ENCODE results near the gene ACYP1.
A peak's percentile ranks its signal among the peaks of the same experiment; 100 is the strongest.

ACYP1 gene

DNA sequence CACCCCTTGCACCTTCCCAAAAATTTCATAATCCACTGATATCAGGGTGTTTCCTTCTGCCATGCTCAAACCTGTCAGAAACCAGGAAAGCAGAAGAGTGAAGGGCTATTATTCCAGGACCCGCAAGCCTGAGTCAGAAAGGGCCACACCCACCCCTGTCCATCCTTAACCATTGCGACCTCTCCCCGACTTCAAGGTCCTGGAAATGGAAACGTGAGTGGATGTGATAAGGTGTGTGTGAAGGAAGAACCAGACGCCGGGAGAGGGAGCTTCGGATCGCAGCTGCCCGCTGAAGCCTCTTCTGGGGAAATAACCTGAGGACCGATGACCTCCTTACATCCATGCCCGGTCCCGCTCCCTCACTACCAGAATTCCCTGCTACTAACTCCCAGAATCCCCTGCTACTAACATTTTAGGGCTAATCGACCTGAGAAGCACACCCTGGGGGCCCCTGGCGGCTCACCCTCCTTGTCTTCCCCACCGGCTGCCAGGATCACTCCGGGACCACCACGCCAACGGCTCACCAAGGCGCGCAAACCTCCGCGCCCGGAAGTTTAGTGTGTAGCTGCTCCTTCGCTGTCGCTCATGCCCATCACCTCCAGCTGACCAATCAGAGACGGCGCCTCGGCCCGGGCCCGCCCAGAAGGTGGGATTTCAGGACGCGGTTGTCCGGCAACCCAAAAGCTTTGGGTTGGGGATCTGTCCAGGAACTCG, at the start of gene ACYP1:
ACYP1 (minus strand) TSS at position 534 of the 714 bp plus-strand sequence; CDS start at position 63, 471 bp downstream.
- peak; percentile 93 to 94 for DNase-seq

DNA sequence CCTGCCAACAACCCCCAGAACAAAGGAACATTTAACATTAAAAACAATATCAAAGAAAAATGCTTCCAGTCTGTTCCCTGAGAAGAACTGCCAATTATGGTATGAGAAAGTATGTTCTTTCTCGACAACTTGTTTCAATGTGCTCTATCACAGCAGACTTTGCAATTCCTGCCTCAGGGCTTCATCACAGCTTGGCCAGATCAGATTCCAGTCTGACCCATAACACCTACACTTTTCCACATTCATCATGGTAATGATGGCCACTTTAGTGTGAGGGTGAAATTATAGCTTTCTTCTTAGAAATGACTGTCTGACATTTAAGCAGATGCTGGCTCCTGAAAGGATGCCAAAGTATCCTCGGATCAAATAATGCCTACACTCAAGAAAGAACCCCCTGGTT, 46.1 kb upstream of the ACYP1 start:
- no peak for DNase-seq

DNA sequence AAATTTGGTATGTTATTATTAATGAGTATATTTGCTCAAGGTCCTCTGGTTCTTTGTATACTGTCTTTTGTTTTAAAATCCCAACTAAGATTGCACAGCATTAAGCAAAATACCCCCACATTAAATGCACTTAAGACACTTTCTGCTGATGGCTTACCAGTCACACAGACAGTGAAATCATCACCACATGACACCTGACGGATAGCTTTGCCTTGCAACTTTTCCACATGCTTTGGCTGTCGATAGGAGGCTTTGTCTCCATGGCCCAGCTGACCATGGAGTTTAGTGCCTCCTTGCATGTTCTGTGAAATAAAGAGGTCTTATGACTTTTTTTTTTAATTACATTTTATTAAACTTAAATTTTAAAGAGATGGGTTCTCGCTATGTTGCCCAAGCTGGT, 43.4 kb upstream of the ACYP1 start:
- DNase-seq = no peak

DNA sequence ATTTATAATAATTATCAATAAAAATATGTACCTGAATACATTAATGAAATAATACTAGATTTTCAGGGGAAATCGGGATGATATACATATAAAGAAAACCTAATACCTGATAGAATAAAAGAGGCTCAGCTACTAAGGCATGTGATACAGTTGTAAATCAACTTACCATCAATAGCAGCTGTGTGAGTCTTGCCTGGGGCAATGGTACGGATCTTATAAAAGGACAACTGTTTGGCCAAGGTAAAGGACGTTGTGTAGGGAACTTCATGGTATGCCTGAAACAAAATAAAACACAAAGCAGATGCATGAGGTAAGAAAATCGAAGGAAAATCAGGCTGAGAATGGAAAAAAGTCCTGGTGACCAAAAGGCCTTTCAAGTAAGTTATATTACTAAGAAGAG, 37.7 kb upstream of the ACYP1 start:
- no peak for DNase-seq

DNA sequence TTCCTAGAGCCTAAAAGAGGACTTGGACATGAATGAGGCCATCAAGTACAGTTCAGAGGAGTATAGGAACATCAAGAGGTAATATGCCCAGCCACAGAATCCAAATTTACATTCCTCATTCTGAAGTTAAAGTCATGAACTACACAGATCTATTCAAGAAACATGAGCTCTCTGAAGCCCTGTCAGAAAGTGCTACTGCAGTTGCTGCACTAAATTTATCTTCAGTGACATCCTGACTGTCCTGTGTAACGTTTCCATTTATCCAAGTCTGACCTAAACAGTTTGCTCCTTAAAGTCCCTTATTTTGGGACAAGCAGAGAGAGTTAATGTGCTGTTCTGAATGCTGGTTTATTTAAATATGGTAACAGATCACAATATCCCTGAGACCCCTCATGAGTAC, 34.9 kb upstream of the ACYP1 start:
- no peak for DNase-seq

DNA sequence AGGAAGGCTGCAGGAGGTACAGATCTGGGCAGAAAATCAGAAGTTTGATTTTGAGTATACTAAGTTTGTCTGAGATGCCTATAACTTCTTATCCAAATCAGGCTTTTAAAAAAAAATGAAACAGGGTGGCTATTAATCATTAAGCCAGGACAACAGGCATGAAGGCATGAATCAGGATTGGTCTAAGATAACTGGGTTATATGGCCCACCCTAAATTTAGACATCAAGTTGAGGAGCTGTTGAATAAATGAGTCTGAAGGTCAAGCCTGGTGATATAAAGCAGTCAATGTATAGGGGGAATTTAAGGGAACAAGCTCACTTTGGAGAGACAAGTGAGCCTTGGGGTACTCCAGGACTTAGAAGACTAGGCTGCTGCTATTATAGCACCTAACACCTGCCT, 34.4 kb upstream of the ACYP1 start:
- no peak for DNase-seq

DNA sequence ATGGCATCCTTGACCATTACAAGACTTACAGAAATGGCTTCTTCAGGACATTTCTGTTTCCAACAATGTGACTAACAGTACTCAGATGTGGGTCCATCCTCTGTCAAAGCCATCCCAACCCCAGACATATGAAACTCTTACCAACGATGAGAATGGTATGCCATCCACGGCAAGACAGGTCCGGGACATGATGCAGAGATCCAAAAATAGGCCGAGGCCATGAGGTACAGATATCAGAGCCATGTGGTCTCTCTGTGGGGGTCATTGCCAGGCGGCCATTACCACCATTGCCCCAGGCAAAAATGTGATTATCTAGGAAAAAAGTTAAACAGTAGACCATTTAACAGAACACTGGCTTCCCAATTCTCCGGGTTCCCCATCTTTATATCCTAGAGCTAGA, 33.1 kb upstream of the ACYP1 start:
- no peak for DNase-seq

DNA sequence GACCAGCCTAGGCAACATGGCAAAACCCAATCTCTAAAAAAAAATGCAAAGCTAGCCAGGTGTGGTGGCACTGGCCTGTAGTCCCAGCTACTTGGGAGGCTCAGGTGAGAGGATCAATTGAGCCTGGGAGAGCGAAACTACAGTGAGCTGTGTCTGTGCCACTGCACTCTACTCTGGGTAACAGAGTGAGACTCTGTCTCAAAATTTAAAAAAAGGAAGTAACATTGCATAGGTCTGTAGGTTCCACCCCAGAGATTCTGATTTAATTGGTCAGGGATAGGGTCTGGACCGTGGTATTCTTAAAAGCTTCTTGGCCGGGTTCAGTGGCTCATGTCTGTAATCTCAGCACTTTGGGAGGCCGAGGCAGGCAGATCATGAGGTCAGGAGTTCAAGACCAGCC, 31.9 kb upstream of the ACYP1 start:
- DNase-seq = no peak

DNA sequence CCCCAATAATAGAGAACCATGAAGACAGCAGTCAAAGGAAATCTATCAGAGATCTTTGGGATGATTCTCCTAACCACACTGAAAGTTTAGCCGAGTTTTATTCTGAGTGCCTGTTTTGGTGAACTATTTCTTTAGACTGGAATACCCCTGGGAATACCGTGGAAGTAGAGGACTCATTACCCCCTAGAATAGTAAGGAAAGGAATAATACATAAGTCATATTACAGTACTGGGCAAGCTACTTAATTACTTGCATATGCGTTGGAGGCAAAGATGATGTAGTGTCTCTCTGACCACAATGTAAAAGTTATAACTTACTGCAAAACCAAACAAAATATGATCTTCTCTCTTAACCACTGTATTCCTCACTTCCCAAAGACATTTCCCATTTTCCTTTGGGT, 31.1 kb upstream of the ACYP1 start:
- no peak for DNase-seq

DNA sequence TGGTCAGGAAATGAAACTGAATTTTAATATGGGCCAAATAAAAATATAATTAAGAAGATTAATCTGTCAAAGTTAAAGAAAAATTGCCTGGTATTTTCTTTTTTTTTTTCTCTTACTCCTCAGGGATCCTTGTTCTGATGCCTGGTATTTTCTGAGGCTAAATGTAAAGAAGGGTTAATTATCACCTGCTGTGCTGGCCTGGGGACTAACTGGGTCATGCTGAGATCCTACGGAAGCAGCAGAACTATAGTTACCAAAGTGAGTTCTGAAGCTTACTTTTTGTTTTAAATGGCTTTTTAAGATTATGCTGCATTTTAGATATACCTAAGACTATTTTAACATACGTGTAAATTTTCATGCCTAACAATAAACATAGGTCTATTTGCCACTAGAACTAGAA, 28.9 kb upstream of the ACYP1 start:
- DNase-seq = no peak

DNA sequence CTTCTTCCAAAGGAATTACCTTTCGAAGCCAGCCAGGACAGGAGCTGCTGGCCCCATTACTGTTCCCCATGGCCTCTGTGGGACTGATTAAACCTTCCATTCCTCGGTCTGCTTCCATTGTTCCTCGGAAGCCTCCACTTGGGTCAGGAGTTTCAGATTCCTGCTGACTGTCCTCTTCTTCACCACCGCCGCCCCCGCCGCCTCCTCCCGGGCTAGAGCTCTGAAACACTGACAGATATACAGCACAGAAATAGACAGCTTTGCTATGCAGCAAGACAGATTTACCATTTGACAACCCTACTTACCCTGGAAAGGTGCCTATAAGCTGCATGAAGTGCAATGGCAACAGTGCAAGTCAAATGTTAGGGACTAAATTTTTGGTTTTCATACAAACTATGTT, 27.4 kb upstream of the ACYP1 start:
- no peak for DNase-seq

DNA sequence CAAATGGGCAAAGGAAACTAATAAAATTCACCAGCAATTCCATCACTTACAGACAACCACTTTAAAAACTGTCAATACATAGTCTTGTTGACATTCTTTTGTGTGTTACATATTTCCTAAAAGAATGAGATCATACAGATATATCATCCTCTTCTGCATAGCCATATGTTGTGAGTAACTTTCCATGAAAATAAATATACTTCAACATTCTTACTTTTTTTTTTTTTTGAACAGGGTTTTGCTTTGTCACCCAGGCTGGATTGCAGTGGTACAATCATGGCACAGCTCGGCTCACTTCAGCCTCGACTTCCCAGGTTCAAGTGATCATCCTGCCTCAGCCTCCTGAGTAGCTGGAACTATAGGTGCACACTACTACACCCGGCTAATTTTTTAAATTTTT, 26.5 kb upstream of the ACYP1 start:
- no peak for DNase-seq

DNA sequence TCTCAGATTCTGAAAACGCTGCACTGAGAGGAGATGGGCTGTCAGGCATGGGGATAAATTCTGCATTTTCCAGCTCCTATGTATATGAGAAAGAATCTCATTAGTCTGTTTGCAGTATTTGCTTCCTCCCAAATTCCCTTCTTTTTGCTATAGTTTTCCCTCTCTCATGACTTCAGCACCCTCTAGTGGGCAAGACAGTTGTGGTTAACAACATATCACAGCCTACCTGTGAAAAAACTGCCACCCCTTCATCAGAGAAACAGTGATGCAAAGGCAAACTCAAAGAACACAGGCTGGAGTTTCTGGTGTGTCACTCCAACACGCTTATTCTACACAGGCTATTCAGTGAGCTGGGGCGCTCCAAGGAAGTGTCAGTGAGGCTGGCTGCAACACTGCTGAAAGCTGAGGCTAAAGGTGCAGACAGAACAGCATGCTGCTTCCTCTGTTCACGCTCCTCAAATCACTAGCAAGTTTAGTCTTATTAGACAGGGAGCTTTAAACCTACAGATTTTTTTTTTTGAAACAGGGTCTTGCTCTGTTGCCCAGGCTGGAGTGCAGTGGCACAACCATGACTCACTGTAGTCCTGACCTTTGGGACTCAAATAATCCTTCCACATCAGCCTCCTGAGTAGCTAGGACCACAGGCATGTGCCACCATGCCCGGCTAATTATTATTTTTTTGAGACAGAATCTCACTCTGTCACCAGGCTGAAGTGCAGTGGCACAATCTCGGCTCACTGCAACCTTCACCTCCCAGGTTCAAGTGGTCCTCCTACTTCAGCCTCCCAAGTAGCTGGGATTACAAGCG, 24.9 kb upstream of the ACYP1 start:
- DNase-seq = peak; percentile 63 to 66

DNA sequence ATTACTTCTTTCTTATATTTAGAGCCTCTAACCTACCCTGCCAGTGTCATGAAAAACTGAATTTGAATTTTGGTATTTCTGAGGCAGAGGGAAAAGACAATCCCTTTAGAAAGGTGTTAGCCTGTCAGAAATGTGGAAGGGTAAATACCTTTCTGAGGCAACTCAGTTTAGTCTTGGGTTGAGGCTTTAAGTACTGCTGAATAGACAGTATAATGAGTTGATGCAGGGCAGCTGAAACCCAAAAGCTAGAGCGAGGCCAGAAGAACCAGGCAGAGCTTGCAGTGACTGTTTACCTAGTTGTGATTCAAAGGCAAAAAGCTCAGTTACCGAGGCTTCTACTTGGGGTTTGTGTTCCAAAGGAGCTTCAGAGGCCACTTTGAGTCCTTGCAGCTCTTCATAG, 24.3 kb upstream of the ACYP1 start:
- DNase-seq = no peak

DNA sequence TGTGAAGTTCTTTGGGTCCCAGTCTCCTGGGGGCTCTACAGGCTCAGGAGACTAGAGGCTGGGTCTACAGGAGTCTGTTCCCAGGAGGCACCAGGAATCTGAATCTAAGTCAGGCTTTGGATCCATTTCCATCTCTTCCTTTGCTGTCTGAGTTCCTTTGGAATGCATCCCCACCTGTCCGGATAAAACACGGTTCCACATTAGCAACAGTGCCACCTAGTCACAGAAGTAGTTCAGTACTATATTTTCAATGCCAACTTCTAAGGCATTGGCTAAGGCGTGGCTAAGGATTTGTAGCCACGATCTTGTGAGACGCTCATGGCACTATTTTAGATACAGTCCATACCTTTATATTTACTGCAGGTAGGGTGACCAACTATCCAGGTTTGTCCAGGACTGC, 20.7 kb upstream of the ACYP1 start:
- no peak for DNase-seq

DNA sequence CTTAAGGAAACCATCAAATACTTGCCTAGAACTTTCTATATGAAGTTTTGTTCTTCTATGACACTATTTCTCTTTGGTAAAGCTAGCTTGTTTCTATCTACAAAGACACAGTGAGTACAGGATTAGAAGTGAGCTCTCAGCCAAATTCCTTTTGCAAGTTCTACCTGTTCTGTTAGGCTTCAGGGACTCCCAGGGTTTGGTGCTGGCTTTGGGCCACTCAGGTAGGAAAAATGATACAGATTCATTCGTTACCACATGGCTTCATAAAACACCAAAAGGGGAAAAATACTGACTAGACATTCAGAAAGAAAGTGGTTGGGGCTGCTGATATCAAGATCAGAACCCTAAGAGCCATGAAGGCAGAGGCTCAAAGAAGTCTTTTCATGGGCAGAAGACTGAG, 19.4 kb upstream of the ACYP1 start:
- no peak for DNase-seq

DNA sequence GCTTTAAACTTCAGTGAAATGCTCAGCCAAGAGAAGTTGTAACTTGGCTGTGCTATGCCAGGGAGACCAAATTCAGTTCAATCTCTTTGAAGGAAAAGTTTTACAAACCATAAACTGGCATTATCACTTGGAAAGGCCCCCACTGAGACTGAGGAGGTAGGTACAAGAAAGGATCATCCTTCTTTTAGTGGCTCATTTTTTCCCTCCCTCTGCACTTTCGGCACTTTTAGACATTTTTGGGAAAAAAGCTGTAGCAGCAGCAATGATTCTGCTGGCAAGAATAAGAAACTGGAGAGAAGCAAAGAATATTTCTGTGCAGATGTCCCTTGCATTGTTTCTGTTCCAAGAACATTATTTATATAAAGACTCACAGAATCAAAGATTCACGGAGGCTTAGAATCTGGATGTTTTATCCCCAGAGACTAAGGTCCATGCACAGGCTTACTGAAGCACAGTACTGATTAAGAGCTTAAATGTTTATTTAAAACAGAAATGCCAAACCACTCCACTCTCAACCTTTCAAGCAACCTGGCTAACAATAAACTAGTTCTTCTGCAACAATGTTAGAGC, 17.9 kb upstream of the ACYP1 start:
- no peak for DNase-seq

DNA sequence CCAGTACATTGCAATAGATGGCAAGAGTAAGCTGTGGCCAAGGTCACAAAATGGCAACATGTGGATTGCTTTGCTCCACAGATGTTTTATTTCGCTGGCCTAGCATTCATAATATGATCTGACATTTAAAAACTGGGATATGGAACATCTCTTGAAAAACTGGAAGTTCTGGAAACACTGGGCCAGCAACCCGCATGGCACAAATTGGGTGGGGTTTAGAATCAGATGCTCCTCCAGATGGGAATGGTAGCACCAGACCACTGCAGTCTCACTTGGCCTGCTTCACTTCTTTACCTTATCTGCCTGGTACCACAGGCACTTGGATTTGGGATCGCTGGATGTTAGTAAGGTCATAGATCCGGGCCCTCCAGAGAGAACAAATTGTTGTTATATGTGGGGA, 15.7 kb upstream of the ACYP1 start:
- DNase-seq = no peak

DNA sequence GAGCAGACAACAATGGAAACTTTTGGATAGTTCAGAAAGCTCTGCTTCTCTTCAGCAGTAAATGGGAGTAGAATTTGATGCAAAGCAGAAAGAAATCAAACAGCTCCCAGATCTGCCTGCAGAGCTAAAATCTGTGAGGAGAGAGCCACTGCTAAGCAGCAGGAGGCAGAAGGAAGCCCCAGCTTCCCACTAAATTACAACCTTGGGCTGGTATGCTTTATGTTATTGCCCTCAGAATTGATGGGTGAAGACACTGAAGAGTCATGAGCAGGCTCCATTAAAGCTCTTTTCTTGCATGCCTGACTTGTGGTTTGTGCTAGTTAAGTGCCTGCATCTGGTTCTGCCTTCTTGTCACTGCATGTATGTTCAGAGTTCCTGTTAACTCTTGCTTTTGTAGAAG, 14.0 kb upstream of the ACYP1 start:
- no peak for DNase-seq

DNA sequence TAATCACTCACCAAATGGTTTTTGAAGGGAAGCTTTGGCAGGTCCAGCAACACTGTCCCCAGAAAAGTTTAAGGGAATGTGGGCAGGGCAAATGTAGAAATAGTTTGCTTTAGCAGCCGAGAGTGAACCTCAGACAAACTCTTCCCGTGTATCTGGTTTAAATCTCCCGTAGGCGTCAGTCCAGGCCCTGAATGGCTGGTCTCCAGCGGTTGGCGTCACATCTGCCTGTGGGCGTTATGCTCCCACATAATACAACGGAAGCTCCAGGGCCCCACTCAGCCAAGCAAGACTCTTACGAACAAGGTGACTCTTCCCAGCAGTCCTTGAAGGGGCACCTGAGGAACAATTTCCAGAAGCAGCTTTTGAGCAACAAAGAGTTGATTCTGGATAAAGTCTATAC, 6.6 kb upstream of the ACYP1 start:
- DNase-seq = no peak

DNA sequence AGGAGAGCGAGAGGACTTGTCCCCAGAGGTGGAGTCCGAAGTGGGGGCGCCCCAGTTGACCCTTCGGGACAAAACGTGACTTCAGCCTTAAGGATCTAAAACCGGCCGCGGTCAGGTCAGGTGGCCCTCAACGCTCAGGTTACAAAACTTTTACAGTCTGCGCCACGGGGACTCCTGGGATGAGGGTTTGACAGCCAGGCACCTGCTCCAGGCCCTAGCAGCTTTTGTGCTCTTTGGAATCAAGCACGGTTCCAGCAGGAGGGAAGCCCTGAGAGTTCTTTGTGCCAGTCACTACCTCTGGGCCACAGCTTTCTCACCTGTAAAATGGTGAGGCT, 6.0 kb upstream of the ACYP1 start:
- no peak for DNase-seq

DNA sequence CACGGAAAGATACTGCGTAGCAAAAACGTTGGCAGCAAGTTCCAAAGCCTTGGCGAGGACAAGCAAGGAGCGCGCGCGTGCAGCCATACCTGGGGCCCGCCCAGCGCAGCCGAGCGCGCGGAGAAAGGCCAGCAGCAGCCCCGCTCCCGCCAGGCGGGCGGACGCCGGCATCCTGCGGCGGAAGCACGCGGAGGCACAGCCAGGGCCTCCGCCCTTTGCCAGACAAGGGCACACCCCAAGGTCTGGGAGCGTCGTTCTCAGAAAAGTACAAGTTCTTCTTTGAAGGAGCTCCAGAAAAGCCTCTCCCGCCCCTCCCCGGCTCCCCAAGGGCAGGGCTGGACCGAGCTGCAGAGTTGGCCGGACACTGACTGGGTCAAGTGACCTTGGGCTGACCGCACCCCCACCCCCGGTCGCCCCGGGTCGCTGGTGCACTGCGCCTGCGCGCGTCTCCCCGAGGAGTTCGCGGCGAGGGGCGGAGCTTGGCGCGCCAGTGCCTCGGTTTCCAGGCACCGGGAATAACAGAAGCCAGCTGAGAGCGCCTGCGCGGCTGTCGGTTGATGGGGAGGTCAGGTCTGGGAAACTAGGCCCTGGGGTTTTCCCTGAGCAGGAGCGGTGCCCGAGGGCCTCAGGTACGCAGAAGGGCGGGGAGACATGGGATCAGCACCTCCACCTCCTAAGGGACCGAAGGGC, 5.4 kb upstream of the ACYP1 start, which contains the start of gene ZC2HC1C:
ZC2HC1C (plus strand) TSS at position 521 of the 690 bp plus-strand sequence. CDS start 933 bp downstream, outside the sequence.
- DNase-seq = peak; percentile 30 to 71

DNA sequence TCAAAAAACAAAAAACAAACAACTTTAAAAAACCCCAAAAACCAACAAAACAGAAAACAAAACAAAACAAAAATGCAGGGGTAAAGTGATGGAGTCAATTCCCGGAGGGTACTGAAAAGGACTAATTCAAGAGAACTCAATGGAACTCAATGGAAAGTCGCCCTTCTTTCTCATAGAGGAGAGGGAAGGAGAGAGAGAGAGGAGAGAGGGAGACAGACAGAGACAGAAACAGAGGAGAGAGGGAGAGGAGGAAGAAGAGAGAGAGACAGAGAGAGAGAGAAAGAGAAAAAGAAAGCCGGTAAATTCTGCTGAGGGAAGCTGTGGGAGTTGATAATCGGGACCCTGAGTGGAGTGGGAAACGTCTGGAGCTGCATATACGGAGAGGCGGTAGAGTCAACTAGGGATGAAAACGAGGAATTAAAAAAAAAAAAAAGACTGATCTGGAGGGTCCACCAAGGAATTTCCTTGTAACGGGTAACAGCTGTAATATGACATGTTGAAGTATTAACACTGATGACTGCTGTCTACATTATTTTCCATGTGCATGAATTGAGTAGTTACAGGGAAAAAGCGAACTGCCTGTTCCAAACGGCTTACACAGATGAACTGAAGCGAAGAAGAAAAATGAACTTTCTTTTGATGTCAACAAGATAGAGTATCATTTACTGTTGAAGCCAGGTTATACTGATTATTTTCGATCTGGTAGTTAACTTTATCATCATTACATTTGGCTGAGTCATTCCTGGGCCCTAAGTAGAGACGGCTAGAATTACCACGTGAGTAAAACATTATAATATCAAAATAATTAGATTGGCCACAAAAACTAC, 4.7 kb upstream of the ACYP1 start:
- DNase-seq = no peak

Measured in NCI-H446 (cell line).